Globus pallidus (tissue), 1 donor: ENCODE results near the gene SLC25A42.
"Not testable (repeated sequence)": the region's sequence is repeated elsewhere in the genome, so short reads cannot be mapped to it uniquely, and the experiment has no call there.

Experiments used
- DNase-seq: peaks from one replicate; pipeline ENCODE4 v3.0.0-alpha.2; 2015; ENCODE audit warnings: low spot score

Gene SLC25A42

GRCh38 chr19:19135713-19136112 lies 71.9 kb downstream of the SLC25A42 start:
- not testable (repeated sequence) for DNase-seq

GRCh38 chr19:19137556-19138108 lies 73.8 kb downstream of the SLC25A42 start:
- DNase-seq = no peak

- DNase-seq = peak; percentile 96
Observed at GRCh38 chr19:19138109-19138981, 74.6 kb downstream of the SLC25A42 start, which contains the start of gene TMEM161A. TSS of gene TMEM161A (minus strand) at chr19:19138478. CDS start at chr19:19138428, 50 bp downstream.

- no peak for DNase-seq
Observed at GRCh38 chr19:19139876-19140229, 76.1 kb downstream of the SLC25A42 start.

- DNase-seq = no peak
Observed at GRCh38 chr19:19140476-19140875, 76.7 kb downstream of the SLC25A42 start.

GRCh38 chr19:19142347-19142746 lies 78.6 kb downstream of the SLC25A42 start:
- DNase-seq = no peak

- no peak for DNase-seq
Observed at GRCh38 chr19:19145281-19145680, 81.5 kb downstream of the SLC25A42 start.

GRCh38 chr19:19145684-19146608 lies 82.2 kb downstream of the SLC25A42 start:
- peak; percentile 11 for DNase-seq

GRCh38 chr19:19146865-19147264 lies 83.1 kb downstream of the SLC25A42 start:
- no peak for DNase-seq

GRCh38 chr19:19147344-19147743 lies 83.5 kb downstream of the SLC25A42 start:
- no peak for DNase-seq

- DNase-seq = not testable (repeated sequence)
Observed at GRCh38 chr19:19148504-19148903, 84.7 kb downstream of the SLC25A42 start.

GRCh38 chr19:19149435-19149834 lies 85.6 kb downstream of the SLC25A42 start:
- DNase-seq = no peak

GRCh38 chr19:19151418-19151817 lies 87.6 kb downstream of the SLC25A42 start:
- no peak for DNase-seq

- DNase-seq = no peak
Observed at GRCh38 chr19:19152668-19153384, 89.0 kb downstream of the SLC25A42 start.

GRCh38 chr19:19154768-19155494 lies 91.1 kb downstream of the SLC25A42 start:
- DNase-seq = no peak

- DNase-seq = no peak
Observed at GRCh38 chr19:19155495-19156219, 91.9 kb downstream of the SLC25A42 start.

- no peak for DNase-seq
Observed at GRCh38 chr19:19157808-19158207, 94.0 kb downstream of the SLC25A42 start.

- no peak for DNase-seq
Observed at GRCh38 chr19:19159534-19159933, 95.7 kb downstream of the SLC25A42 start.

GRCh38 chr19:19160461-19161035 lies 96.8 kb downstream of the SLC25A42 start:
- DNase-seq = no peak

GRCh38 chr19:19162495-19162894 lies 98.7 kb downstream of the SLC25A42 start:
- DNase-seq = no peak
